Activated CD8-positive, alpha-beta memory T cell treated with anti-CD3 and anti-CD28 coated beads for 4 hours (primary cell): ENCODE data around the gene RTP1.

ENCODE experiments used
- DNase-seq, 2 donors: peaks; one replicate each; pipeline ENCODE4 v3.0.0-alpha.2; 2020; ENCODE audit warnings: low read depth in 2 of 2

The RTP1 gene

GRCh38 chr3:187242435-187242834, 45.1 kb downstream of the RTP1 start:
- DNase-seq = no peak

DNA sequence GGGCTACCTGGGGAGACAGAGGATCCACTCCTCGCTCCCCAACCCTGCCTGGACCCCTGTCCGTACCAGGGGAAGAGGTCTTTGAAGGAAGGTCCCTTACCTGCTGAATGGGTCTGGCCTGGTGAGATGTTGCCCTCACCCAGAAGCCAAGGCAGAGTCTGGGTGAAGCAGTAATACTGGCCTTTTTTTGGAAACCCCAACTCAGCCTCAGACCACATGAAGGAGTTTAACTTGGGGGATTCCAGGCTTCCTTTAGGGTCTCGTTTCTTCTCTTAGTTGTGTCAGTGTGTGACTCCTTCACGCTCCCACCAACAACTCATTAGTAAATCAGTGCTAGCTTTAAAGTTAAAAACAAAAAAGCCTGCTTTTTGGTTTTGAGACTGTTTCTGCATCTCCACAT, 45.6 kb downstream of the RTP1 start:
- no peak for DNase-seq

DNA sequence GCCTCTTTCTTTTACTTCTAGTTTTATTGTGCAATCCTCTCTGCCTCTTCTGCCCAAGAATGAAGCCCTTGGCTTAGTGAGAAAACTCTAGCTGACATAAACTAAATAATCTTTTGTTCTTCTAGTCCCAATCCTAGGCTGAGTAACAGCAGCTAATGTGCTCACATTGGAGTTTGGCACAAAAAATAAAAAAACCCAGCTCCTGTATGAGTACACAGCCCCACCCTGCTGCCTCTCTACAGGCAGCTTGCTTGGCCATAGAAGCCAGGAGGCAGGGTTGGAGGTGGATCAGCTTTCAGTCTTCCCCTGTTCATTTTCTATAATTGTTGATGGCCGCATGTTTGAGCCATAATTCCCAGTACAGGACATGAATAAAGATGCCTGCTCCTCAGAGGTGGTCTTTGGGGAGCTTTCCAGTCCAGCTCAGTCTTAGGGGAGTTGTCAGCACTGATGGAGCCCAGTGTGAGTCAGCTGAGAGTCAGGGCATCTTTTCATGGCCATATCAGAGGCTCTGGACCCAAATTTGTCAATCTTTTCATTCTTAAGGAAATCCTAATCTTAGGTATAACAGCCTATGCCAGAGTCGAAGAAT, 46.7 kb downstream of the RTP1 start:
- DNase-seq = no peak

- DNase-seq = no peak
These were observed 50.1 kb downstream of the RTP1 start for GRCh38 chr3:187247398-187247797.
